A549 treated with AZD9567 at 1 μM for 4 hours (cell line): Measurements from ENCODE around the gene ERMP1. TPM values are rescaled to one million over a fixed set of nuclear protein-coding genes. Genes with fewer than 3 reads are reported as not detected.

ENCODE experiments used
- total RNA-seq: library from RNA; stranded (reverse); fragments of 200-300 nt; extraction: Qiagen RNA extraction; gene quantifications from 5 replicates; pipeline ENCODE4 v1.2.3, GENCODE V29; 2022; ENCODE audit not compliant: insufficient read depth

ERMP1 gene, protein sequence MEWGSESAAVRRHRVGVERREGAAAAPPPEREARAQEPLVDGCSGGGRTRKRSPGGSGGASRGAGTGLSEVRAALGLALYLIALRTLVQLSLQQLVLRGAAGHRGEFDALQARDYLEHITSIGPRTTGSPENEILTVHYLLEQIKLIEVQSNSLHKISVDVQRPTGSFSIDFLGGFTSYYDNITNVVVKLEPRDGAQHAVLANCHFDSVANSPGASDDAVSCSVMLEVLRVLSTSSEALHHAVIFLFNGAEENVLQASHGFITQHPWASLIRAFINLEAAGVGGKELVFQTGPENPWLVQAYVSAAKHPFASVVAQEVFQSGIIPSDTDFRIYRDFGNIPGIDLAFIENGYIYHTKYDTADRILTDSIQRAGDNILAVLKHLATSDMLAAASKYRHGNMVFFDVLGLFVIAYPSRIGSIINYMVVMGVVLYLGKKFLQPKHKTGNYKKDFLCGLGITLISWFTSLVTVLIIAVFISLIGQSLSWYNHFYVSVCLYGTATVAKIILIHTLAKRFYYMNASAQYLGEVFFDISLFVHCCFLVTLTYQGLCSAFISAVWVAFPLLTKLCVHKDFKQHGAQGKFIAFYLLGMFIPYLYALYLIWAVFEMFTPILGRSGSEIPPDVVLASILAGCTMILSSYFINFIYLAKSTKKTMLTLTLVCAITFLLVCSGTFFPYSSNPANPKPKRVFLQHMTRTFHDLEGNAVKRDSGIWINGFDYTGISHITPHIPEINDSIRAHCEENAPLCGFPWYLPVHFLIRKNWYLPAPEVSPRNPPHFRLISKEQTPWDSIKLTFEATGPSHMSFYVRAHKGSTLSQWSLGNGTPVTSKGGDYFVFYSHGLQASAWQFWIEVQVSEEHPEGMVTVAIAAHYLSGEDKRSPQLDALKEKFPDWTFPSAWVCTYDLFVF
- 16.8 to 19.4 TPM (median 18.3 TPM) in 5 replicates for total RNA-seq

DNA sequence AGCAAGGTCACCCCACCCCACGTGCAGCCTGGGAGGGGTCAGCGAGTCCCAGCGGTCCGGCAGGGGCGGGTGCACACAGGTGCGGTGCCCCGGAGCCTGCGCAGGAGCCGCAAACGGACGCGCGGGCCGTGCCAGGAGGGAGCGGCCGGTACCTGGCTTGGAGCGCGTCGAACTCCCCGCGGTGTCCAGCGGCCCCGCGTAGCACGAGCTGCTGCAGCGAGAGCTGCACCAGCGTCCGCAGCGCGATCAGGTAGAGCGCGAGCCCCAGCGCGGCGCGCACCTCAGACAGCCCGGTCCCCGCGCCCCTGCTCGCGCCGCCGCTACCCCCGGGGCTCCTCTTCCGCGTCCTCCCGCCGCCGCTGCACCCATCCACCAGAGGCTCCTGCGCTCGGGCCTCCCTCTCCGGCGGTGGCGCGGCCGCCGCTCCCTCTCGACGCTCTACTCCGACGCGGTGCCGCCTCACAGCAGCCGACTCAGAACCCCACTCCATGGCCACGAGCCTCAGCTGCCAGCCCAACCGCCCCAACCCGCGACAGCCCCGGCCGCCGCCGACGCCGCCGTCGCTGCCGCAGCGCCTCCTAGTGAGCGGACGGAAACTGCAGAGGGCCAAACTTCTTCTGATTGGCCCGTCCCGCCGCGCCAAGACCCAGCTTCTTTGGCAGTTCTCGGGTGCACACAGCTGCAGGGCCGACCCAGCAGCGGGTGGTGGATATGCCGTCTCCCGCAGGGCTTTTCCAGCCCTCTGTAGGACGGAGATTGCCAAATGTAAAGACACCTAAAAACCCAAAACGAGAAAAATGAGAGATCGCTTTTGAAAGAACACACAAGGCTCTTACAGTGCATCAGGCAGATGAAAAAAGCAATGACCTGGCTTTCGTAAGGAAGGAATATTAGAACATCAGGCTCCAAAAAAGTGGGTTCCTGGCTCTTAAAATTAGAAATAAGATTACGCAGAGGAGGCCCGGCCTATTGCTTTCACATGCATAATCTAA is at the start of gene ERMP1:
Gene ERMP1 (minus strand): TSS at position 580 of the 992 bp plus-strand sequence. CDS start 90 bp downstream, at position 490.

Other genes starting within 250 kb of the ERMP1 start
- 10.8 to 14.3 TPM (median 13.1 TPM) in 5 replicates for gene RIC1, start 204.0 kb downstream of the ERMP1 start, total RNA-seq
- gene MLANA, start 57.8 kb upstream of the ERMP1 start, total RNA-seq: not detected in 5 replicates
- gene RANBP6, start 182.5 kb upstream of the ERMP1 start, total RNA-seq: 10.3 to 15.6 TPM (median 14.6 TPM) in 5 replicates